H1 (cell line): ENCODE results near the gene NPSR1. TPM values are rescaled to one million over a fixed set of nuclear protein-coding genes. Genes with fewer than 3 reads are reported as not detected.

Experiments
- CTCF ChIA-PET: fragments of 300-600 bp; sonication (Branson Sonifier 250); formaldehyde crosslinking; loops from one replicate; lab custom pipeline; 2021; ENCODE audit not compliant: partially characterized antibody; lab: Charles Lee
- POLR2A ChIA-PET: fragments of 300-600 bp; sonication (Branson Sonifier 250); formaldehyde crosslinking; loops from one replicate; lab custom pipeline; 2021; ENCODE audit warnings: inconsistent platforms; ENCODE audit not compliant: partially characterized antibody; lab: Charles Lee
- DNase-seq, 2 experiments: peaks; one replicate each; pipeline versions ENCODE4 v3.0.0 to v3.0.0-alpha.2; 2010 to 2022; ENCODE audit warnings: low spot score in 2 of 2, low read depth in 1 of 2, mixed read lengths in 1 of 2
- FAIRE-seq: peaks from 2 replicates; lab custom pipeline; 2011; peaks lifted over from hg19 to GRCh38; lab: Jason Lieb, UNC
- H2AFZ ChIP-seq: 2 replicates; pipeline ENCODE4 v1.8.1; 2012; ENCODE audit warnings: low read length, inconsistent platforms
- H2AK5ac ChIP-seq: 2 replicates; pipeline ENCODE4 v1.6.1; 2013; ENCODE audit warnings: low read depth, low read length
- H2BK120ac ChIP-seq: replicated peaks from 2 replicates; pipeline ENCODE3; 2013; ENCODE audit warnings: low read depth, low read length, inconsistent platforms
- H2BK12ac ChIP-seq: 2 replicates; pipeline ENCODE4 v1.6.1; 2013; ENCODE audit warnings: low read depth, low read length
- H2BK15ac ChIP-seq: 2 replicates; pipeline ENCODE4 v1.6.1; 2013; ENCODE audit warnings: low read length
- H2BK20ac ChIP-seq: 2 replicates; pipeline ENCODE4 v1.6.1; 2013; ENCODE audit warnings: low read length
- H2BK5ac ChIP-seq: 2 replicates; pipeline ENCODE4 v1.6.1; 2013; ENCODE audit warnings: low read depth, low read length
- H3K14ac ChIP-seq: 2 replicates; pipeline ENCODE4 v1.6.1; 2013; ENCODE audit warnings: inconsistent platforms; ENCODE audit not compliant: insufficient read length
- H3K18ac ChIP-seq: 2 replicates; pipeline ENCODE4 v1.6.1; 2013; ENCODE audit warnings: low read length; ENCODE audit errors: extremely low read depth
- H3K23ac ChIP-seq: 2 replicates; pipeline ENCODE4 v1.6.1; 2013; ENCODE audit warnings: inconsistent platforms; ENCODE audit not compliant: insufficient read length
- H3K23me2 ChIP-seq: 2 replicates; pipeline ENCODE4 v1.6.1; 2013; ENCODE audit warnings: low read depth, low read length
- H3K27ac ChIP-seq: 2 replicates; pipeline ENCODE4 v1.6.1; 2011; ENCODE audit warnings: low read depth, low read length, inconsistent platforms
- H3K27me3 ChIP-seq, 4 experiments: replicated peaks in 1 of 4; 1 replicate in 1 of 4; 2 replicates in 3 of 4; pipeline versions ENCODE4 v1.6.1 to v1.8.1; 2011 to 2013; ENCODE audit warnings: low read length in 3 of 4, mild to moderate bottlenecking in 3 of 4, inconsistent platforms in 2 of 4, mixed read lengths in 2 of 4, moderate library complexity in 1 of 4; ENCODE audit not compliant: control insufficient read depth in 3 of 4, insufficient read depth in 3 of 4; ENCODE audit errors: extremely low read depth in 1 of 4
- H3K36me3 ChIP-seq, 4 experiments: 2 replicates each; pipeline versions ENCODE4 v1.6.1 to v1.8.1; 2011 to 2013; ENCODE audit warnings: mild to moderate bottlenecking in 4 of 4, low read length in 3 of 4, moderate library complexity in 2 of 4, control low read depth in 1 of 4, inconsistent platforms in 1 of 4; ENCODE audit not compliant: insufficient read depth in 4 of 4, control insufficient read depth in 2 of 4
- H3K4ac ChIP-seq: replicated peaks from 2 replicates; pipeline ENCODE3; 2013; ENCODE audit warnings: low read length, low read depth, mixed read lengths, inconsistent platforms; ENCODE audit not compliant: insufficient read length
- H3K4me1 ChIP-seq, 4 experiments: replicated peaks in 1 of 4; 1 replicate in 1 of 4; 2 replicates in 3 of 4; pipeline versions ENCODE4 v1.6.1 to v1.8.1; 2011 to 2013; ENCODE audit warnings: low read length in 3 of 4, inconsistent platforms in 2 of 4, mixed read lengths in 1 of 4; ENCODE audit not compliant: insufficient read depth in 4 of 4, control insufficient read depth in 3 of 4
- H3K4me2 ChIP-seq, 2 experiments: 2 replicates each; pipeline versions ENCODE4 v1.6.1 to v1.8.1; 2011 to 2013; ENCODE audit warnings: low read depth in 2 of 2, low read length in 2 of 2, control low read depth in 1 of 2, inconsistent platforms in 1 of 2, mild to moderate bottlenecking in 1 of 2; ENCODE audit not compliant: insufficient read depth in 1 of 2
- H3K4me3 ChIP-seq, 4 experiments: fragments of 200-600, 300-600 bp in 1 of 4; sonication (generic), shearing (Covaris generic), sonication (Bioruptor Twin) in 1 of 4; 2 replicates each; pipeline versions ENCODE4 v1.5.1 to v1.8.1; 2011 to 2016; ENCODE audit warnings: low read length in 4 of 4, low read depth in 3 of 4, control low read depth in 2 of 4, inconsistent platforms in 2 of 4, mild to moderate bottlenecking in 2 of 4, mixed read lengths in 1 of 4, moderate library complexity in 1 of 4; ENCODE audit not compliant: insufficient read depth in 2 of 4; ENCODE audit errors: extremely low read depth in 1 of 4
- H3K56ac ChIP-seq: replicated peaks from 2 replicates; pipeline ENCODE3; 2013; ENCODE audit warnings: low read depth, mild to moderate bottlenecking, mixed read lengths, low read length, inconsistent platforms; ENCODE audit not compliant: insufficient read length
- H3K79me1 ChIP-seq: 2 replicates; pipeline ENCODE4 v1.6.1; 2013; ENCODE audit warnings: low read depth, low read length, control low read depth
- H3K79me2 ChIP-seq, 2 experiments: 2 replicates each; pipeline versions ENCODE4 v1.6.1 to v1.8.1; 2012 to 2013; ENCODE audit warnings: low read length in 2 of 2, mild to moderate bottlenecking in 2 of 2, inconsistent platforms in 1 of 2; ENCODE audit not compliant: insufficient read depth in 2 of 2, control insufficient read depth in 1 of 2
- H3K9ac ChIP-seq, 4 experiments: replicated peaks in 1 of 4; 1 replicate in 1 of 4; 2 replicates in 3 of 4; pipeline versions ENCODE4 v1.6.1 to v1.8.1; 2011 to 2013; ENCODE audit warnings: low read depth in 3 of 4, low read length in 3 of 4, control low read depth in 2 of 4, mild to moderate bottlenecking in 2 of 4, moderate library complexity in 2 of 4, inconsistent platforms in 1 of 4; ENCODE audit errors: extremely low read depth in 1 of 4
- H3K9me3 ChIP-seq, 2 experiments: 2 replicates each; pipeline versions ENCODE4 v1.6.1 to v1.8.1; 2012 to 2013; ENCODE audit warnings: mild to moderate bottlenecking in 2 of 2, moderate library complexity in 2 of 2, control low read depth in 1 of 2, inconsistent platforms in 1 of 2, low read depth in 1 of 2, low read length in 1 of 2, mixed read lengths in 1 of 2; ENCODE audit not compliant: insufficient read depth in 2 of 2
- H4K20me1 ChIP-seq, 2 experiments: replicated peaks in 1 of 2; 2 replicates each; pipeline versions ENCODE3 to v1.8.1; 2011 to 2013; ENCODE audit warnings: inconsistent platforms in 2 of 2, low read length in 2 of 2, mild to moderate bottlenecking in 1 of 2; ENCODE audit not compliant: insufficient read depth in 2 of 2, control insufficient read depth in 1 of 2
- H4K5ac ChIP-seq: 2 replicates; pipeline ENCODE4 v1.6.1; 2013; ENCODE audit warnings: low read length, low read depth, mixed read lengths, inconsistent platforms; ENCODE audit not compliant: insufficient read length
- H4K8ac ChIP-seq: 2 replicates; pipeline ENCODE4 v1.8.0; 2013; ENCODE audit warnings: mild to moderate bottlenecking, moderate library complexity, low read length, inconsistent platforms; ENCODE audit not compliant: insufficient read depth; ENCODE audit errors: extremely low read depth
- H4K91ac ChIP-seq: replicated peaks from 2 replicates; pipeline ENCODE3; 2013; ENCODE audit warnings: low read length, mixed read lengths, inconsistent platforms; ENCODE audit not compliant: insufficient read length
- KDM1A ChIP-seq: fragments of 200-600, 300-600 bp; sonication (generic); IDR thresholded peaks from 2 replicates; pipeline ENCODE4 v1.7.1; 2016; ENCODE audit warnings: mild to moderate bottlenecking, low read length, borderline replicate concordance
- SP2 ChIP-seq: IDR thresholded peaks from 2 replicates; pipeline ENCODE4 v1.6.1; 2012; ENCODE audit warnings: mild to moderate bottlenecking, low read length, inconsistent platforms
- WGBS, 2 experiments: shearing (Covaris generic) in 1 of 2; methylation state at CpG; one replicate each; pipeline versions ENCODE4 v1.1.6 to v1.1.7; 2013 to 2015; ENCODE audit warnings: low lambda C conversion rate in 2 of 2, mixed read lengths in 2 of 2, inconsistent platforms in 1 of 2, low coverage in 1 of 2, missing lambda C conversion rate in 1 of 2; ENCODE audit not compliant: insufficient replicate concordance in 2 of 2, insufficient coverage in 1 of 2, insufficient read length in 1 of 2; ENCODE audit errors: extremely low coverage in 1 of 2, missing lambda C conversion rate in 1 of 2; 5-methylcytosine and 5-hydroxymethylcytosine counted together
- polyA plus RNA-seq, 7 experiments: library from polyadenylated mRNA; depleted of rRNA in 3 of 7; stranded (reverse) in 5 of 7; unstranded in 2 of 7; fragments of >200 nt in 5 of 7; fragments of 200-250 nt in 2 of 7; gene quantifications; 1 replicate in 5 of 7; 2 replicates in 1 of 7; 4 replicates in 1 of 7; pipeline versions ENCODE4 v1.2.1 to v1.2.3, GENCODE V29; 2011 to 2013; ENCODE audit warnings: missing spikeins in 2 of 7, mixed read lengths in 2 of 7
- total RNA-seq: library from RNA; stranded (reverse); fragmentation: NEBNext Ultra II Directional; extraction: Animal tissue kit (Norgen Biotek cat#: 25700); gene quantifications from 2 replicates; pipeline ENCODE4 v1.2.1, GENCODE V29; 2021

NPSR1 gene
- total and polyA plus RNA-seq, 2 of the 8 experiments (the other 6 are each of a cell fraction or from before 2014, with no cell fraction given): not detected

- no peak overlapping the region for H2AFZ ChIP-seq
- H3K27ac ChIP-seq: no peak overlapping the region
- no peak overlapping the region for H2BK5ac ChIP-seq
- no peak overlapping the region for H3K4me2 ChIP-seq
- no peak overlapping the region for H2BK20ac ChIP-seq
- no peak overlapping the region for H2BK15ac ChIP-seq
- H3K4ac ChIP-seq: no peak overlapping the region
- H3K79me1 ChIP-seq: no peaks in the 10 kb centered on the region
- H3K9me3 ChIP-seq: peaks cover 0 to 18% of the 10 kb centered on the region in 2 experiments; a peak in 2 of 4 replicates
- FAIRE-seq (no peak), DNase-seq (no peak)
- no peak overlapping the region for H2BK12ac ChIP-seq
- no peak overlapping the region for H3K4me3 ChIP-seq
- no peaks in the 10 kb centered on the region for H3K23me2 ChIP-seq
- no peak overlapping the region for H4K91ac ChIP-seq
- no peak overlapping the region for H4K5ac ChIP-seq
- H3K36me3 ChIP-seq: no peaks in the 10 kb centered on the region
- H3K56ac ChIP-seq: no peak overlapping the region
- no peak overlapping the region for H3K23ac ChIP-seq
- TF ChIP-seq SP2 (no peak), KDM1A (peak; percentile 28; the same call in 1 of the 2 replicates)
- TF ChIP-seq, all 59 proteins: peak for 1
- Histone ChIP-seq H3K4me1 (no peaks in the 10 kb centered on the region), H4K8ac (no peak overlapping the region), H3K27me3 (peaks cover 0 to 1% (median 0%) of the 10 kb centered on the region in 4 experiments; a peak in 1 of 7 replicates), H4K20me1 (no peaks in the 10 kb centered on the region), H3K18ac (no peak overlapping the region), H2AK5ac (no peak overlapping the region), H3K14ac (no peak overlapping the region), H3K79me2 (no peaks in the 10 kb centered on the region), H2BK120ac (no peak overlapping the region), H3K9ac (no peak overlapping the region)
- ChIA-PET CTCF (no interaction called here), POLR2A (no interaction called here)
- WGBS, 2 experiments: 29% methylated on average over 1 of the region's 1 CpG; no CpG with 5 or more reads in 1 of the 2 experiments
Observed at GRCh38 chr7:34696415-34696814, 38.4 kb downstream of the NPSR1 start.
